K562 (cell line): ENCODE measurements around the gene CD151.

ENCODE experiments used
- CTCF ChIP-seq, 3 experiments: IDR thresholded peaks in 2 of 3; conservative IDR thresholded peaks in 1 of 3; 2 replicates each; pipeline ENCODE4 v1.5.1; 2011 to 2012; ENCODE audit warnings: low read length in 3 of 3, mild to moderate bottlenecking in 3 of 3, control low read depth in 2 of 3, improper control_type of control experiment in 1 of 3, inconsistent platforms in 1 of 3, low read depth in 1 of 3, mixed read lengths in 1 of 3, moderate library complexity in 1 of 3; ENCODE audit not compliant: insufficient read depth in 2 of 3
- SIN3A ChIP-seq, 2 experiments: fragments of 150-350 bp in 1 of 2; IDR thresholded peaks; 2 replicates each; pipeline ENCODE4 v1.6.1; 2011 to 2016; ENCODE audit warnings: borderline replicate concordance in 2 of 2, low read depth in 2 of 2, low read length in 2 of 2, mild to moderate bottlenecking in 2 of 2, moderate library complexity in 2 of 2; ENCODE audit not compliant: control insufficient read depth in 1 of 2

DNA sequence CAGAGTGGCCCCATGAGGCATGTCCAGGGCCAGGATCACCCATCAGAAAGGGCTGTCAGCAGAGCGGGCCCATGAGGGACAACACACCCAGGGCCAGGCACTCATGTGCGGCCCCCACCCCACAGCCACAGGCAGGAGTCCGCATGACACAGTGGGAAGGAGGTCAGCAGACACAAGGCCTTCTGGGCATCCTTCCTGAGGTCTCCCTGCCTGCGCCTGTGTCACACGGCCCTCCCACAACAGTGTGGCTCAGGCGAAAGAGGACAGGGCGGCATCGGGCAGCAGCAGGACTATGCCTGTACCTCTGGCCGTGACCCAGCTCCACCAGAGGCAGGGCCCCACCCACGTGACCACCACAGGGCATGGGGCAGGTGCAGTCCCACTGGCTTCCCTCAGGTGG, 50.8 kb downstream of the CD151 start:
- TF ChIP-seq SIN3A (IDR thresholded peaks at IDR 0.05; ENCODE audit: borderline replicate concordance in 2 of 2, control insufficient read depth in 1 of 2, low read depth in 2 of 2, low read length in 2 of 2) (no peak), CTCF (IDR thresholded peaks at IDR 0.05 in 2 of 3, conservative IDR thresholded peaks at IDR 0.05 in 1 of 3; ENCODE audit: insufficient read depth in 2 of 3, low read depth in 1 of 3, low read length in 3 of 3) (no peak)
